ENCODE data around the gene ZC3H12D. TPM values are rescaled to one million over a fixed set of nuclear protein-coding genes. Genes with fewer than 3 reads are reported as not detected.

ZC3H12D gene
- 1.6 TPM in 1 of 2 replicates, not detected in the other for total RNA-seq

DNA sequence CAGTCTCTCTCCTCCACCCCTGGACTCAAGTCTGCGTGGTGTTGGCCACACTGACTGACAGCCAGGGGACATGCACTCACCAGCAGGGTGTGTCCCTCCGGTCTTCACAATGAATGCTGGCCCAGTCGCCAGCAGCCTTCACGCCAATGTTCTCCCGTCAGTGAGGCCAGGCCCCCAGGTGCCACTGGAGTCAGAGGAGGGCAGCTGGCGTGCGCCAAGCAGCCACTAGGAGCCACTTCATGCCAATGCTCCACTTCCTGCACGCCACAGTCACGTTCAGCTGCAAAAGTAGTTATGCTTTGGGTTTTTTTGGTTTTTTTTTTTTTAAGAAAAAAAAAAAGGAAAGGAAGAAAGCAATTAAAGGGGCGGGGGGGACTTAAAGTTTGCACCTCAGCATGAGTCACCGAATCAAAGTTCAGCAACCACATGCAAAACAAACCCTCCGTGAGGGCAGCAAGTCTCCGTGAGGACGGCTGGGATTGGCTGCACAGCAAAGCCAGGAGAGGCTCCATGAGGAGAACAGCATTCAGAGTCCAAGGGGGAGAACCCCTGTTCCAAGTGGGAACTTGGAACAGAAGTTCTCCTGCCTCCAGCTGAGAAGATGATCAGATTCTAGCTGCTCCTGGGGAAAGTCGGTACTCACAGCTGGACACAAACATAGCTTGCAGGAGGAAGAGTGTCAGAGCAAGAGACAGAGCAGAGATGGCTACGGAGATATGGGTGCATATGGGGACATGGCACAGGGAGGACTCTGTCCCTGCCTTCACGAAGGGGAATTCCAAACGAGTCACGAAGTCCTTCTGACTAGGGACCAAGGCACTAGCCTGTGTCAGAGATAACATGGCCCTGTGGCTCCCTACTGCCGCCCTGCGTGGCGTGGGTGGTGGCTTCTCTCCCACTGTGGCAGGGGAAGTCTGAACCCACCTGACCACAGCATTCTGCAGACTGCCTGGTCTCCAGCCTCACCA lies at the start of gene ZC3H12D:
Gene ZC3H12D (minus strand): TSS at position 282 of the 968 bp plus-strand sequence. CDS start 10,471 bp downstream, outside the sequence.

DNA sequence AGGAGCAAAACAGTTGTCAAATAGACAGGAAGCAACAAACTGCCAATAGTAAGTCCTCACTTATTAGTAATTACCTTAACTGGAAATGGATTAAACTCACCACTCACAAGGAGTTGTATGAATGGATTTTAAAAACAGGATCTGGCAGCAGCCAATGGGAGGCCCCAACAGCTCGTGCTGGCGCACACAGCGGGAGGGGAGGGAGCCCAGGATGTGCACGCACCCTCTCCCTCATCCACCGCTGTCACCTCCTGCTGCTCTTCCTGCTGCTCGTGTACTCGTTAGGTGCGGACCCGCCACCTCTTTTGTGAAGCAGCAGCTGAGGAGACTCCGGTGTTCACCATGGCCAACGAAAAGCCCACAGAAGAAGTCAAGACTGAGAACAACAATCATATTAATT lies 84.8 kb downstream of the ZC3H12D start, which contains the start of gene SUMO4:
Gene SUMO4 (plus strand): TSS at position 213 of the 400 bp plus-strand sequence. CDS start 130 bp downstream, at position 343.

Other genes starting within 250 kb of the ZC3H12D start
- 11.9 and 23.2 TPM in 2 replicates for gene TAB2, start 167.3 kb downstream of the ZC3H12D start, total RNA-seq
- 0.16 TPM in 1 of 2 replicates, not detected in the other for gene SUMO4, start 84.8 kb downstream of the ZC3H12D start, total RNA-seq
- 19.0 and 22.8 TPM in 2 replicates for gene PPIL4, start 61.0 kb upstream of the ZC3H12D start, total RNA-seq
- 76.9 and 80.8 TPM in 2 replicates for gene GINM1, start 81.4 kb upstream of the ZC3H12D start, total RNA-seq
- 10.8 and 15.6 TPM in 2 replicates for gene KATNA1, start 163.7 kb upstream of the ZC3H12D start, total RNA-seq
- 8.3 and 19.6 TPM in 2 replicates for gene LATS1, start 233.1 kb upstream of the ZC3H12D start, total RNA-seq

Data from cardiac atrium fibroblast (primary cell).